NCI-H748 treated with DMSO at 0.1 percent for 48 hours (cell line): ENCODE measurements around the gene CUL7.
"Not testable (repeated sequence)": the region's sequence is repeated elsewhere in the genome, so short reads cannot be mapped to it uniquely, and the experiment has no call there.

ENCODE experiments used
- DNase-seq: peaks from one replicate; lab custom pipeline; 2025; lab: John Stamatoyannopoulos, UW

CUL7 gene

GRCh38 chr6:43053545-43054205 lies at the start of gene CUL7:
Gene CUL7 (minus strand): TSS chr6:43053851. CDS start chr6:43052788, 1,063 bp downstream.
- DNase-seq, result peak; percentile 97

- no peak for DNase-seq
Measured at GRCh38 chr6:43101497-43101896, 47.8 kb upstream of the CUL7 start.

GRCh38 chr6:43097502-43097901 lies 43.9 kb upstream of the CUL7 start:
- no peak for DNase-seq

- no peak for DNase-seq
Measured at GRCh38 chr6:43097098-43097489, 43.4 kb upstream of the CUL7 start.

- DNase-seq, result no peak
Measured at GRCh38 chr6:43096451-43097097, 42.9 kb upstream of the CUL7 start.

- no peak for DNase-seq
Measured at GRCh38 chr6:43095939-43096338, 42.3 kb upstream of the CUL7 start.

GRCh38 chr6:43093436-43094289 lies 40.0 kb upstream of the CUL7 start:
- DNase-seq, result no peak

GRCh38 chr6:43092635-43093034 lies 39.0 kb upstream of the CUL7 start:
- no peak for DNase-seq

GRCh38 chr6:43091436-43091991 lies 37.9 kb upstream of the CUL7 start:
- DNase-seq, result no peak

GRCh38 chr6:43091020-43091419 lies 37.4 kb upstream of the CUL7 start:
- no peak for DNase-seq

- DNase-seq, result no peak
Measured at GRCh38 chr6:43090559-43090956, 36.9 kb upstream of the CUL7 start.

GRCh38 chr6:43089874-43090558 lies 36.4 kb upstream of the CUL7 start:
- no peak for DNase-seq

- DNase-seq, result no peak
Measured at GRCh38 chr6:43089467-43089866, 35.8 kb upstream of the CUL7 start.

- no peak for DNase-seq
Measured at GRCh38 chr6:43088654-43089056, 35.0 kb upstream of the CUL7 start.

- DNase-seq, result no peak
Measured at GRCh38 chr6:43086022-43086658, 32.5 kb upstream of the CUL7 start.

- DNase-seq, result no peak
Measured at GRCh38 chr6:43082806-43083655, 29.4 kb upstream of the CUL7 start.

GRCh38 chr6:43081922-43082321 lies 28.3 kb upstream of the CUL7 start:
- not testable (repeated sequence) for DNase-seq

- no peak for DNase-seq
Measured at GRCh38 chr6:43081043-43081442, 27.4 kb upstream of the CUL7 start.

GRCh38 chr6:43078691-43079090 lies 25.0 kb upstream of the CUL7 start:
- DNase-seq, result no peak

GRCh38 chr6:43077981-43078511 lies 24.4 kb upstream of the CUL7 start:
- no peak for DNase-seq
